PC-3 (cell line): ENCODE results near the gene ADCY9.

Experiments
- EZH2phosphoT487 ChIP-seq: fragments of 300-600 bp; sonication (generic); IDR thresholded peaks from 2 replicates; pipeline ENCODE4 v1.6.1; 2018; ENCODE audit warnings: mild to moderate bottlenecking, antibody characterized with exemption, low read length, borderline replicate concordance
- TF ChIP-seq, protein P1 (sequence below): fragments of 300-600 bp; sonication (generic); conservative IDR thresholded peaks from 2 replicates; pipeline ENCODE4 v1.5.1; 2017; ENCODE audit warnings: antibody characterized with exemption, low read depth, mild to moderate bottlenecking, low read length

DNA sequence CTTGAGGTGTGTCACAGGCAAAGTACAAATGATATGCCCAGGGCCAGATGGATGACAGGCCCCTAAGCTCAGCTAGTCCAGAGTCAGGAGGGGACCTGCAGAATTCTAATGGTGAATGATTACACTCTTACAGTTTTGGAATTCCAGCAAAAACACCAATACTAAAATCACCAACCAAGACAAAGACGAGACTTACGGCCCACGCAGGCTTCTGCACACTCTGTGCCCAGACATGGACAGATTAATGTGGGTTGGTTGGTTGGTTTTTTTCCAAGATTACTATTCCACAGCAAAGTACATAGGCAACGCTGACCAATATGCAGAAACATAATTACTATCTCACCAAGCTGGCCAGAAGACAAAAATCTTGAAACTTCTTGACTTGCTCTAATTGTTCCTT, 9.7 kb downstream of the ADCY9 start:
- TF ChIP-seq EZH2phosphoT487, result no peak
- TF ChIP-seq, protein P1, sequence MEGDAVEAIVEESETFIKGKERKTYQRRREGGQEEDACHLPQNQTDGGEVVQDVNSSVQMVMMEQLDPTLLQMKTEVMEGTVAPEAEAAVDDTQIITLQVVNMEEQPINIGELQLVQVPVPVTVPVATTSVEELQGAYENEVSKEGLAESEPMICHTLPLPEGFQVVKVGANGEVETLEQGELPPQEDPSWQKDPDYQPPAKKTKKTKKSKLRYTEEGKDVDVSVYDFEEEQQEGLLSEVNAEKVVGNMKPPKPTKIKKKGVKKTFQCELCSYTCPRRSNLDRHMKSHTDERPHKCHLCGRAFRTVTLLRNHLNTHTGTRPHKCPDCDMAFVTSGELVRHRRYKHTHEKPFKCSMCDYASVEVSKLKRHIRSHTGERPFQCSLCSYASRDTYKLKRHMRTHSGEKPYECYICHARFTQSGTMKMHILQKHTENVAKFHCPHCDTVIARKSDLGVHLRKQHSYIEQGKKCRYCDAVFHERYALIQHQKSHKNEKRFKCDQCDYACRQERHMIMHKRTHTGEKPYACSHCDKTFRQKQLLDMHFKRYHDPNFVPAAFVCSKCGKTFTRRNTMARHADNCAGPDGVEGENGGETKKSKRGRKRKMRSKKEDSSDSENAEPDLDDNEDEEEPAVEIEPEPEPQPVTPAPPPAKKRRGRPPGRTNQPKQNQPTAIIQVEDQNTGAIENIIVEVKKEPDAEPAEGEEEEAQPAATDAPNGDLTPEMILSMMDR, result no peak
